ENCODE results near the gene KCNT1. TPM values are rescaled to one million over a fixed set of nuclear protein-coding genes. Genes with fewer than 3 reads are reported as not detected.

Gene KCNT1
- total RNA-seq, 1 experiment from 2014 or later: 0.17 TPM

DNA sequence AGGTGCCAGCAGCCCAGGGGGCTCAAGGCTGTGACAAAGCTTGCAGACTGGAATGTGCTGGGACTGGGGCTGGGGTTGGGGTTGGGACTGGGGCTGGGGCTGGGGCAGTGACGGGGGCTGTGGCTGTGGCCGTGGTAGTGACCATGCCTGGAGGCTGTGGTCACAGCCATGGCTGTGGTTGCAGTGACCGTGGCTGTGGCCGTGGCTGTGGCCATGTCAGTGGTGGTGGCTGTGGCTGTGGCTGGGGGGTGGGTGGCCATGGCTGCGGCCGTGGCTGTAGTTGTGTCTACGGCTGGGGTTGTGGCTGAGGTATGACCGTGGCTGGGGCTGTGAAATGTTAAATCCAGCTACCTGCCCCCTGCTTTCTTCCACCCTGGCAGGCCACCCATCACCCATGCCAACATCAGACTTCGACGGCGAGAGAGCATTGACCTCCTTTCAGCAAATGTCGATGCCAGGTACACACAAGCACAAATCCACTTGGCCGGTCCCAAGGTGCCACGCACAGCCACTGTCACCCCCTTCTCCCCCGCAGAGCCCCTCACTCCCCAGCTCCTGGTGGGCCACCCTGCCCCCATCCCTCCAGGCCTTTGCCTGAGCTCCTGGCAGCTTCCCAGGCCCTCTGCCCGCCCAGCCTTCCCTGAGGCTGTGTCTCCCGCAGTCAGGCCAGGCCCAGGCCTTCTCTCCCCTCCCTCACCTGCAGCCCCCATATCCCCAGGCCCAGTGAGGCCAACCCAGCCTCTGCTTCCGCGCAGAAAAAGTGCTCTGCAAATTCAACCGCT lies 23.6 kb upstream of the KCNT1 start:
- H2AFZ ChIP-seq (ENCODE audit: low read depth, low read length, poor library complexity, severe bottlenecking): no peak overlapping the region
- ATAC-seq: no peak
- H3K27me3 ChIP-seq (ENCODE audit: insufficient read depth, low read length): peaks cover under 1% of the 10 kb centered on the region; the same call in 1 of the 2 replicates
- no peak overlapping the region for H3K27ac ChIP-seq (ENCODE audit: low read depth, low read length)
- no peaks in the 10 kb centered on the region for H4K20me1 ChIP-seq (ENCODE audit: insufficient read depth)
- no peak for DNase-seq (ENCODE audit: low read depth, low spot score)
- H3K4me3 ChIP-seq (replicated peaks in 1 of 2; ENCODE audit: low read depth in 1 of 2, low read length in 2 of 2): no peak overlapping the region
- TF ChIP-seq CEBPB (IDR thresholded peaks at IDR 0.05; ENCODE audit: low read depth): no peak
- no peak for TF ChIP-seq SIN3A (IDR thresholded peaks at IDR 0.05; ENCODE audit: low read depth)
- no peak for TF ChIP-seq TCF7L2 (IDR thresholded peaks at IDR 0.05; ENCODE audit: borderline replicate concordance, extremely low read depth, insufficient read depth, insufficient read length)
- no peak for TF ChIP-seq ELF1 (IDR thresholded peaks at IDR 0.05; ENCODE audit: borderline replicate concordance, low read depth)
- TF ChIP-seq EGR1 (IDR thresholded peaks at IDR 0.05; ENCODE audit: low read depth): no peak
- TF ChIP-seq CTCF (IDR thresholded peaks at IDR 0.05 in 2 of 3, conservative IDR thresholded peaks at IDR 0.05 in 1 of 3; ENCODE audit: borderline replicate concordance in 1 of 3, insufficient read depth in 1 of 3, low read depth in 2 of 3, low read length in 2 of 3): no peak
- TF ChIP-seq EZH2phosphoT487 (IDR thresholded peaks at IDR 0.05; ENCODE audit: borderline replicate concordance): no peak
- TF ChIP-seq SRF (IDR thresholded peaks at IDR 0.05; ENCODE audit: low read depth): no peak
- TF ChIP-seq ZNF274 (IDR thresholded peaks at IDR 0.05; ENCODE audit: low read depth, low read length): no peak
- no peak for TF ChIP-seq SP1 (IDR thresholded peaks at IDR 0.05; ENCODE audit: low read depth)
- TF ChIP-seq ATF3 (IDR thresholded peaks at IDR 0.05): no peak
- no peak for TF ChIP-seq ZFX (IDR thresholded peaks at IDR 0.05)
- TF ChIP-seq FOSL1 (IDR thresholded peaks at IDR 0.05; ENCODE audit: low read depth): no peak
- no peak for TF ChIP-seq YY1 (IDR thresholded peaks at IDR 0.05; ENCODE audit: extremely low read depth, insufficient replicate concordance, low read depth, low read length)
- TF ChIP-seq, protein P1, sequence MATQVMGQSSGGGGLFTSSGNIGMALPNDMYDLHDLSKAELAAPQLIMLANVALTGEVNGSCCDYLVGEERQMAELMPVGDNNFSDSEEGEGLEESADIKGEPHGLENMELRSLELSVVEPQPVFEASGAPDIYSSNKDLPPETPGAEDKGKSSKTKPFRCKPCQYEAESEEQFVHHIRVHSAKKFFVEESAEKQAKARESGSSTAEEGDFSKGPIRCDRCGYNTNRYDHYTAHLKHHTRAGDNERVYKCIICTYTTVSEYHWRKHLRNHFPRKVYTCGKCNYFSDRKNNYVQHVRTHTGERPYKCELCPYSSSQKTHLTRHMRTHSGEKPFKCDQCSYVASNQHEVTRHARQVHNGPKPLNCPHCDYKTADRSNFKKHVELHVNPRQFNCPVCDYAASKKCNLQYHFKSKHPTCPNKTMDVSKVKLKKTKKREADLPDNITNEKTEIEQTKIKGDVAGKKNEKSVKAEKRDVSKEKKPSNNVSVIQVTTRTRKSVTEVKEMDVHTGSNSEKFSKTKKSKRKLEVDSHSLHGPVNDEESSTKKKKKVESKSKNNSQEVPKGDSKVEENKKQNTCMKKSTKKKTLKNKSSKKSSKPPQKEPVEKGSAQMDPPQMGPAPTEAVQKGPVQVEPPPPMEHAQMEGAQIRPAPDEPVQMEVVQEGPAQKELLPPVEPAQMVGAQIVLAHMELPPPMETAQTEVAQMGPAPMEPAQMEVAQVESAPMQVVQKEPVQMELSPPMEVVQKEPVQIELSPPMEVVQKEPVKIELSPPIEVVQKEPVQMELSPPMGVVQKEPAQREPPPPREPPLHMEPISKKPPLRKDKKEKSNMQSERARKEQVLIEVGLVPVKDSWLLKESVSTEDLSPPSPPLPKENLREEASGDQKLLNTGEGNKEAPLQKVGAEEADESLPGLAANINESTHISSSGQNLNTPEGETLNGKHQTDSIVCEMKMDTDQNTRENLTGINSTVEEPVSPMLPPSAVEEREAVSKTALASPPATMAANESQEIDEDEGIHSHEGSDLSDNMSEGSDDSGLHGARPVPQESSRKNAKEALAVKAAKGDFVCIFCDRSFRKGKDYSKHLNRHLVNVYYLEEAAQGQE (IDR thresholded peaks at IDR 0.05; ENCODE audit: low read depth): no peak
- no peak for TF ChIP-seq JUND (IDR thresholded peaks at IDR 0.05)
- no peak for TF ChIP-seq EZH2 (IDR thresholded peaks at IDR 0.05)
- no peaks in the 10 kb centered on the region for H3K36me3 ChIP-seq (ENCODE audit: control insufficient read depth in 1 of 2, insufficient read depth in 2 of 2, low read length in 2 of 2)
- ChIA-PET RAD21 (ENCODE audit: low non-redundant PET in 1 of 2, low total read pairs in 2 of 2, uncharacterized antibody in 2 of 2, unreplicated experiment in 2 of 2) (no interaction called here), CTCF (no interaction called here), POLR2A (no interaction called here)
- intact Hi-C loops (cut with micrococcal nuclease): no loop called here
- no peak overlapping the region for H3K4me2 ChIP-seq (ENCODE audit: low read length)
- H3K9ac ChIP-seq (ENCODE audit: low read length): no peak overlapping the region
- H3K79me2 ChIP-seq (ENCODE audit: insufficient read depth, low read length): no peaks in the 10 kb centered on the region
- H3K9me3 ChIP-seq (ENCODE audit: control insufficient read depth in 1 of 2, insufficient read depth in 1 of 2, low read depth in 1 of 2, low read length in 2 of 2): no peaks in the 10 kb centered on the region
- BruUV-seq (replicated peaks): no TSS peak
- H3K9me2 ChIP-seq (ENCODE audit: insufficient read depth): no peaks in the 10 kb centered on the region
- H3K4me1 ChIP-seq (ENCODE audit: control insufficient read depth in 1 of 2, insufficient read depth in 2 of 2, low read length in 2 of 2): no peaks in the 10 kb centered on the region

Measured in HCT116 (cell line).